Measurements from ENCODE around the gene VPS9D1. TPM values are rescaled to one million over a fixed set of nuclear protein-coding genes. Genes with fewer than 3 reads are reported as not detected.

VPS9D1 gene
- total RNA-seq, 1 donor from 2014 or later: 17.3 TPM

GRCh38 chr16:89742948-89743347 is 22.2 kb upstream of the VPS9D1 start:
- Mint-ChIP-seq H3K4me1 (ENCODE audit: unreplicated experiment) (no peaks in the 10 kb centered on the region), H3K36me3 (peaks cover 3% of the 10 kb centered on the region), H3K27me3 (no peaks in the 10 kb centered on the region), H3K27ac (peak overlapping the region; percentile 53), H3K4me3 (no peak overlapping the region), H3K9me3 (no peaks in the 10 kb centered on the region)
- DNase-seq (ENCODE audit: extremely low spot score, unreplicated experiment): no peak
- TF ChIP-seq, protein P1, sequence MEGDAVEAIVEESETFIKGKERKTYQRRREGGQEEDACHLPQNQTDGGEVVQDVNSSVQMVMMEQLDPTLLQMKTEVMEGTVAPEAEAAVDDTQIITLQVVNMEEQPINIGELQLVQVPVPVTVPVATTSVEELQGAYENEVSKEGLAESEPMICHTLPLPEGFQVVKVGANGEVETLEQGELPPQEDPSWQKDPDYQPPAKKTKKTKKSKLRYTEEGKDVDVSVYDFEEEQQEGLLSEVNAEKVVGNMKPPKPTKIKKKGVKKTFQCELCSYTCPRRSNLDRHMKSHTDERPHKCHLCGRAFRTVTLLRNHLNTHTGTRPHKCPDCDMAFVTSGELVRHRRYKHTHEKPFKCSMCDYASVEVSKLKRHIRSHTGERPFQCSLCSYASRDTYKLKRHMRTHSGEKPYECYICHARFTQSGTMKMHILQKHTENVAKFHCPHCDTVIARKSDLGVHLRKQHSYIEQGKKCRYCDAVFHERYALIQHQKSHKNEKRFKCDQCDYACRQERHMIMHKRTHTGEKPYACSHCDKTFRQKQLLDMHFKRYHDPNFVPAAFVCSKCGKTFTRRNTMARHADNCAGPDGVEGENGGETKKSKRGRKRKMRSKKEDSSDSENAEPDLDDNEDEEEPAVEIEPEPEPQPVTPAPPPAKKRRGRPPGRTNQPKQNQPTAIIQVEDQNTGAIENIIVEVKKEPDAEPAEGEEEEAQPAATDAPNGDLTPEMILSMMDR (conservative IDR thresholded peaks at IDR 0.05): no peak

DNA sequence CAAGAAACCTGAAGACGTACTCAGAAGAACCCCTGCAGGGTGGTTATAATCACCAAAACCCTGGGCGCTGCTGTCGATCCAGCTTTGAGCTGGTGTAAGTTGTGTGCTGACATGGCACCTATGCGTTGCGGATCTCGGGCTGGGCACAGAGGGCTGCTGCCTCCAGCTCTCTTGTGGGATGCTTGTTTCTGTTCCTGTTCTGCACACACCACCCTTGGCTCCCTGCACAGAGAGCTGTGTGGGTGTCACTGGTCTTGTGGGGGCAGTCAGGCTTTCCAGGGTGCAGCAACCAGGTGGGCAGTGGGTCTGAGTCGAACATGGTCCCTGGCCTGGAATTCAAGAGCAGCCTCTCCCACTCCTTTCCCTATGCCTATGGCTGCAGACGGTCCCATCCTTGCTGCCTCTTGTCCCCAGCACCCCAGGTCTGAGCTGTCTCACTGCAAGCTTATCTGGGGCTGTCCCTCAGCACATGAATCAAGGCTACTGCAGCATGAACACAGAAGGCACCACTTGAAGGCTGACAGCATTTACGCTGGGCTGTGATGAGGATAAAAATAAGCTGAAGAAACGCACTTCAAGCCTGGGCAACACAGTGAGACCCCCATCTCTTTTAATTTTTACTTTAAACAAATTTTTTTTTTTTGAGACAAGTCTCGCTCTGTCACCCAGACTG is 20.8 kb upstream of the VPS9D1 start:
- no peak for DNase-seq (ENCODE audit: extremely low spot score, unreplicated experiment)
- peaks cover 3% of the 10 kb centered on the region for H3K36me3 Mint-ChIP-seq
- no peaks in the 10 kb centered on the region for H3K4me1 Mint-ChIP-seq (ENCODE audit: unreplicated experiment)
- no peak overlapping the region for H3K4me3 Mint-ChIP-seq
- no peak overlapping the region for H3K27ac Mint-ChIP-seq
- no peaks in the 10 kb centered on the region for H3K27me3 Mint-ChIP-seq
- no peaks in the 10 kb centered on the region for H3K9me3 Mint-ChIP-seq
- TF ChIP-seq, protein P1 (conservative IDR thresholded peaks at IDR 0.05): no peak

DNA sequence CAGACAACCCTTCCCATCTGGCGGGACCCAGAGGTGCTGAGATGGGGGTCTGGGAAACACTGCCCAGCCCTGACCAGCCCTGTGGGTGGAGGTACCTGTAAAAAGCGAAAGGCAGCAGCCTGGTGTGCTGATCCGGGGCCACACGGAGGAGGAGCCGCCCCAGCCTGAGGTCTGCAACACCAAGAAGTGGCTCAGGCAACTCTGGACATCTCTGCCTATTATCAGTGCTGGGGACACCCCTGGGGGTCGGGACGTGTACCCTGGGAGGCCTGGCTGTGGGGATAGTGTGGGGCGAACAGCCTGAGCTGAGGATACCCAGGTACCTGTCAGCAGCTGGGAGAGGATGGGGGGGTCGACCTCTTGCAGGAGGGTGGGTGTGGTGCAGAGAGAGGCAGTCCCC is 18.7 kb upstream of the VPS9D1 start:
- H3K4me1 Mint-ChIP-seq (ENCODE audit: unreplicated experiment): no peaks in the 10 kb centered on the region
- TF ChIP-seq, protein P1 (conservative IDR thresholded peaks at IDR 0.05): no peak
- H3K4me3 Mint-ChIP-seq: no peak overlapping the region
- no peak overlapping the region for H3K27ac Mint-ChIP-seq
- peaks cover 9% of the 10 kb centered on the region for H3K36me3 Mint-ChIP-seq
- no peak for DNase-seq (ENCODE audit: extremely low spot score, unreplicated experiment)
- no peaks in the 10 kb centered on the region for H3K27me3 Mint-ChIP-seq
- H3K9me3 Mint-ChIP-seq: no peaks in the 10 kb centered on the region

GRCh38 chr16:89738538-89739317 is 18.0 kb upstream of the VPS9D1 start:
- Mint-ChIP-seq H3K27me3 (no peaks in the 10 kb centered on the region), H3K36me3 (peaks cover 10% of the 10 kb centered on the region), H3K4me3 (no peak overlapping the region), H3K9me3 (no peaks in the 10 kb centered on the region), H3K27ac (no peak overlapping the region), H3K4me1 (ENCODE audit: unreplicated experiment) (no peaks in the 10 kb centered on the region)
- no peak for DNase-seq (ENCODE audit: extremely low spot score, unreplicated experiment)
- TF ChIP-seq, protein P1 (conservative IDR thresholded peaks at IDR 0.05): no peak

DNA sequence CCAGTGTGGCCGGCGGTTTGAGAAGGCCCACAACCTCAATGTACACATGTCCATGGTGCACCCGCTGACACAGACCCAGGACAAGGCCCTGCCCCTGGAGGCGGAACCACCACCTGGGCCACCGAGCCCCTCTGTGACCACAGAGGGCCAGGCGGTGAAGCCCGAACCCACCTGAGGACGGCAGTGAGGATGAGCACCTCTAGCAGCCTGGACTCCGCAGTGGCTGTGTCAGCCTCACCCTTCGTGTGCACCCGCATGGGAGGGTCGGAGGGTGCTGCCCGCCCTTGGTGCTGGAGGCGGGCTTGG is 17.3 kb upstream of the VPS9D1 start:
- Mint-ChIP-seq H3K27ac (no peak overlapping the region), H3K4me3 (no peak overlapping the region), H3K36me3 (peaks cover 10% of the 10 kb centered on the region), H3K9me3 (no peaks in the 10 kb centered on the region), H3K27me3 (no peaks in the 10 kb centered on the region), H3K4me1 (ENCODE audit: unreplicated experiment) (no peaks in the 10 kb centered on the region)
- no peak for DNase-seq (ENCODE audit: extremely low spot score, unreplicated experiment)
- TF ChIP-seq, protein P1 (conservative IDR thresholded peaks at IDR 0.05): no peak
